A673 (cell line): ENCODE data around the gene SLC35A3. TPM values are rescaled to one million over a fixed set of nuclear protein-coding genes. Genes with fewer than 3 reads are reported as not detected.

Source experiments
- BruUV-seq: library from RNA; stranded (reverse); fragments of 400-500 nt; replicated peaks from 2 replicates; lab custom pipeline; 2021; lab: Mats Ljungman, UMichigan
- CTCF ChIA-PET: fragments of 300-600 bp; sonication (Branson Sonifier 250); formaldehyde crosslinking; loops from one replicate; lab custom pipeline; 2022; ENCODE audit warnings: antibody characterized with exemption; lab: Charles Lee
- POLR2A ChIA-PET: fragments of 300-600 bp; sonication (Branson Sonifier 250); formaldehyde crosslinking; loops from one replicate; lab custom pipeline; 2022; ENCODE audit warnings: antibody characterized with exemption; ENCODE audit not compliant: low non-redundant PET; lab: Charles Lee
- DNase-seq: peaks from one replicate; pipeline ENCODE4 v3.0.0-alpha.2; 2015; ENCODE audit warnings: low spot score
- H3K27ac ChIP-seq: fragments of 200-600 bp; sonication (generic); 2 replicates; pipeline ENCODE4 v1.5.1; 2016; ENCODE audit warnings: mixed run types, low read depth, mild to moderate bottlenecking, mixed read lengths, antibody characterized with exemption, low read length; ENCODE audit not compliant: poor library complexity, severe bottlenecking
- H3K27me3 ChIP-seq: fragments of 200-600 bp; sonication (generic); replicated peaks from 2 replicates; pipeline ENCODE4 v1.6.1; 2017; ENCODE audit warnings: mixed run types, low read depth, mild to moderate bottlenecking, mixed read lengths, antibody characterized with exemption, low read length; ENCODE audit not compliant: insufficient read depth, poor library complexity
- H3K36me3 ChIP-seq: fragments of 200-600 bp; sonication (generic); 2 replicates; pipeline ENCODE4 v1.6.1; 2016; ENCODE audit warnings: mixed run types, mild to moderate bottlenecking, mixed read lengths, antibody characterized with exemption, low read length; ENCODE audit not compliant: insufficient read depth, poor library complexity, severe bottlenecking
- H3K4me1 ChIP-seq: fragments of 200-600 bp; sonication (generic); 2 replicates; pipeline ENCODE4 v1.6.1; 2017; ENCODE audit warnings: mixed run types, mild to moderate bottlenecking, mixed read lengths, antibody characterized with exemption, low read length; ENCODE audit not compliant: insufficient read depth, poor library complexity, severe bottlenecking
- H3K4me3 ChIP-seq: fragments of 200-600 bp; sonication (generic); 2 replicates; pipeline ENCODE4 v1.5.1; 2016; ENCODE audit warnings: low read depth, mixed run types, mild to moderate bottlenecking, mixed read lengths, low read length; ENCODE audit not compliant: poor library complexity, severe bottlenecking
- H3K9me3 ChIP-seq: fragments of 200-600 bp; sonication (generic); 2 replicates; pipeline ENCODE4 v1.6.1; 2016; ENCODE audit warnings: mixed run types, low read depth, mild to moderate bottlenecking, mixed read lengths, antibody characterized with exemption, low read length; ENCODE audit not compliant: poor library complexity, severe bottlenecking
- EZH2 ChIP-seq: fragments of 200-600 bp; sonication (generic); IDR thresholded peaks from 2 replicates; pipeline ENCODE4 v1.6.1; 2017; ENCODE audit warnings: borderline replicate concordance, low read depth, mild to moderate bottlenecking, mixed read lengths, antibody characterized with exemption, low read length; ENCODE audit not compliant: poor library complexity, severe bottlenecking
- intact Hi-C: fragments of 100-400 bp; cut with micrococcal nuclease; formaldehyde crosslinking; loops from one replicate; pipeline ENCODE4 v1.10.0; 2022; ENCODE audit not compliant: unreplicated experiment
- total RNA-seq: library from RNA; stranded (reverse); gene quantifications from 2 replicates; pipeline ENCODE4 v1.2.3, GENCODE V29; 2021
- TF ChIP-seq, protein P1 (sequence below): fragments of 300-800, 200-600 bp; sonication (generic); conservative IDR thresholded peaks from 2 replicates; pipeline ENCODE4 v1.5.1; 2017; ENCODE audit warnings: low read depth, mild to moderate bottlenecking, antibody characterized with exemption, low read length, moderate library complexity, mixed read lengths

SLC35A3 gene
- total RNA-seq, 1 experiment from 2014 or later: 25.0 TPM

DNA sequence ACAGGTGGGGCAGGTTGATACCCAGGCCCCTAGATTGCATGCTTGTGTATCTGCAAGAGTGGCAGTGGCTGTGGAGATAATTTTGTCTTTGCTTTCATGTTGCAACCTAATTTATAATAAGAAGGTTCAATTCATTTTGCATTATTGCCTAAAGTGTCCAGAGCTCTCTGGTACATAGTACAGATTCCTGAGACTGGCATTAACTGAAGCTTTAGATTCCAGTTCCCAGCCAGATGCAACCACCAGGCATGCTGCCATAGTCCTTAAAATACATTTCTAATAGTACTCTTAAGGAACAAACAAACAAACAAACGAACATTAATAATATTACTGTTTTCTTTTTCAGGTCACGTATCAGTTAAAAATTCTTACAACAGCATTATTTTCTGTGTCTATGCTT lies 36.9 kb downstream of the SLC35A3 start:
- no peak for TF ChIP-seq EZH2
- TF ChIP-seq, protein P1, sequence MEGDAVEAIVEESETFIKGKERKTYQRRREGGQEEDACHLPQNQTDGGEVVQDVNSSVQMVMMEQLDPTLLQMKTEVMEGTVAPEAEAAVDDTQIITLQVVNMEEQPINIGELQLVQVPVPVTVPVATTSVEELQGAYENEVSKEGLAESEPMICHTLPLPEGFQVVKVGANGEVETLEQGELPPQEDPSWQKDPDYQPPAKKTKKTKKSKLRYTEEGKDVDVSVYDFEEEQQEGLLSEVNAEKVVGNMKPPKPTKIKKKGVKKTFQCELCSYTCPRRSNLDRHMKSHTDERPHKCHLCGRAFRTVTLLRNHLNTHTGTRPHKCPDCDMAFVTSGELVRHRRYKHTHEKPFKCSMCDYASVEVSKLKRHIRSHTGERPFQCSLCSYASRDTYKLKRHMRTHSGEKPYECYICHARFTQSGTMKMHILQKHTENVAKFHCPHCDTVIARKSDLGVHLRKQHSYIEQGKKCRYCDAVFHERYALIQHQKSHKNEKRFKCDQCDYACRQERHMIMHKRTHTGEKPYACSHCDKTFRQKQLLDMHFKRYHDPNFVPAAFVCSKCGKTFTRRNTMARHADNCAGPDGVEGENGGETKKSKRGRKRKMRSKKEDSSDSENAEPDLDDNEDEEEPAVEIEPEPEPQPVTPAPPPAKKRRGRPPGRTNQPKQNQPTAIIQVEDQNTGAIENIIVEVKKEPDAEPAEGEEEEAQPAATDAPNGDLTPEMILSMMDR: no peak
- no peak overlapping the region for H3K4me3 ChIP-seq
- no peak for DNase-seq
- H3K9me3 ChIP-seq: peaks cover 7% of the 10 kb centered on the region
- POLR2A ChIA-PET: no interaction called here
- no peaks in the 10 kb centered on the region for H3K27me3 ChIP-seq
- H3K4me1 ChIP-seq: no peaks in the 10 kb centered on the region
- H3K36me3 ChIP-seq: no peaks in the 10 kb centered on the region
- intact Hi-C loops: no loop called here
- no peak overlapping the region for H3K27ac ChIP-seq
- BruUV-seq: no TSS peak
- CTCF ChIA-PET: no interaction called here

DNA sequence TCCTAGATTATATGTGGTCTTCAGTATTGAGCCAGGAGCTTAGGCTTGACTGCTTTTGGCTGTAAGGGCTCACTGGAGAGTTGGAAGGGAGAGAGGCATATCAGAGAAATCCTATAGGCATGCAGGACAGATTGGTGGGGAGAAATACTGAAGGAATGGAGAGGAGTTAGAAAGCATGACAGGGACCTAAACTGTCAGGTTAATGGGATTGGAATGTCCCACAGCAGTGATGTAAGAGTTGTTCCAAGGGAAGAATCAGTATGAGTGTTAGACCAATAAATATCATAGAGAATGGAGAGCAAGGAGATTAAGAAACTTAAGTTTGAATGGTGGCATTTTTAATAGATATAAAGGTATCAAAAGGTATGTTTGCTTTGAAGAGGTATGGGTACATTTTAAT lies 39.7 kb downstream of the SLC35A3 start:
- Histone ChIP-seq H3K27me3 (no peaks in the 10 kb centered on the region), H3K36me3 (no peaks in the 10 kb centered on the region), H3K4me3 (no peak overlapping the region), H3K27ac (no peak overlapping the region), H3K4me1 (no peaks in the 10 kb centered on the region), H3K9me3 (peaks cover 7% of the 10 kb centered on the region)
- DNase-seq: no peak
- ChIA-PET POLR2A (no interaction called here), CTCF (no interaction called here)
- TF ChIP-seq EZH2: no peak
- TF ChIP-seq, protein P1: no peak
- intact Hi-C loops: no loop called here
- no TSS peak for BruUV-seq

DNA sequence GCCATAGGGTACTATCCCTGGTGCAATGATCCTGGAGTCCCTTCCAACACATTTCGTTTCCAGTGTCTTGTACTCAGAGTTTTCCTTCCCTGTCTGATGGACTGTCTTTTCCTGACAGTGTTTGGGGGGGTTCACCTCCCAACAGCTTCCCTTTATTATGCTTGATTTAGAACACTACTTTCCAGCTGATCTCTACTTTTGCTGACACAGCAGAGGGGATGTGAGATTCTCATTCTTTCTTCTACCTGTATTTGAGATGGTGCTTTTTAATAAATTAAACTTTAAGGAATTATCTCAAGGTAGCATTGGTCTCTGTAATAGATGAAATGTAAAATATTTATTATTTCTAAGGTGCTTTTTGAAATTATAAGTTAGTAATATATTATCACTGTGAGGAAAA lies 41.0 kb downstream of the SLC35A3 start:
- no peaks in the 10 kb centered on the region for H3K4me1 ChIP-seq
- no peak overlapping the region for H3K4me3 ChIP-seq
- intact Hi-C loops: no loop called here
- DNase-seq: no peak
- ChIA-PET POLR2A (no interaction called here), CTCF (no interaction called here)
- no peaks in the 10 kb centered on the region for H3K9me3 ChIP-seq
- TF ChIP-seq, protein P1: no peak
- no peak for TF ChIP-seq EZH2
- H3K36me3 ChIP-seq: no peaks in the 10 kb centered on the region
- BruUV-seq: no TSS peak
- no peak overlapping the region for H3K27ac ChIP-seq
- no peaks in the 10 kb centered on the region for H3K27me3 ChIP-seq
